GM23338 (cell line): Measurements from ENCODE around the gene GABARAP. TPM values are rescaled to one million over a fixed set of nuclear protein-coding genes. Genes with fewer than 3 reads are reported as not detected.

ENCODE experiments used
- ATAC-seq: fragments of 200-7000 bp; cut with Tn5 transposase; 3 replicates; pipeline ENCODE4 v1.9.1; 2020
- DNase-seq: peaks from one replicate; pipeline ENCODE4 v3.0.0-alpha.2; 2015; ENCODE audit warnings: low spot score
- H2AFZ ChIP-seq: fragments of 200-600 bp; sonication (generic); 2 replicates; pipeline ENCODE4 v1.8.0; 2016; ENCODE audit warnings: antibody characterized with exemption, mild to moderate bottlenecking, moderate library complexity
- H3F3A ChIP-seq: fragments of 200-600 bp; sonication (generic); replicated peaks from 2 replicates; pipeline ENCODE4 v1.8.0; 2017; ENCODE audit warnings: antibody characterized with exemption, mixed run types, low read depth
- H3K27ac ChIP-seq: fragments of 200-600 bp; sonication (generic); 2 replicates; pipeline ENCODE4 v1.6.1; 2016; ENCODE audit warnings: low read depth
- H3K27me3 ChIP-seq: fragments of 200-600 bp; sonication (generic); 2 replicates; pipeline ENCODE4 v1.8.0; 2016; ENCODE audit warnings: mild to moderate bottlenecking, mixed run types, moderate library complexity; ENCODE audit not compliant: insufficient read depth
- H3K36me3 ChIP-seq: fragments of 200-600 bp; sonication (generic); 2 replicates; pipeline ENCODE4 v1.8.0; 2016; ENCODE audit warnings: mild to moderate bottlenecking; ENCODE audit not compliant: insufficient read depth
- H3K4me1 ChIP-seq: fragments of 200-600 bp; sonication (generic); 2 replicates; pipeline ENCODE4 v1.8.0; 2016; ENCODE audit warnings: mild to moderate bottlenecking, moderate library complexity; ENCODE audit not compliant: insufficient read depth
- H3K4me2 ChIP-seq: fragments of 200-600 bp; sonication (generic); 2 replicates; pipeline ENCODE4 v1.7.1; 2017; ENCODE audit warnings: mixed run types
- H3K4me3 ChIP-seq: fragments of 200-600 bp; sonication (generic); 2 replicates; pipeline ENCODE4 v1.6.1; 2016; ENCODE audit warnings: mixed run types
- H3K79me2 ChIP-seq: fragments of 200-600 bp; sonication (generic); replicated peaks from 2 replicates; pipeline ENCODE4 v1.8.0; 2017; ENCODE audit warnings: mild to moderate bottlenecking; ENCODE audit not compliant: insufficient read depth
- H3K9me2 ChIP-seq: fragments of 200-600 bp; sonication (generic); 2 replicates; pipeline ENCODE4 v1.8.0; 2017; ENCODE audit not compliant: insufficient read depth
- H4K20me1 ChIP-seq: fragments of 200-600 bp; sonication (generic); replicated peaks from 2 replicates; pipeline ENCODE4 v1.8.0; 2017; ENCODE audit warnings: mild to moderate bottlenecking; ENCODE audit not compliant: insufficient read depth
- H3K27ac Mint-ChIP-seq: 2 replicates; pipeline ENCODE4 v1.8.0; 2020; ENCODE audit warnings: inconsistent platforms, mild to moderate bottlenecking, moderate library complexity, mixed read lengths
- H3K27me3 Mint-ChIP-seq: 3 replicates; pipeline ENCODE4 v1.8.0; 2022; ENCODE audit warnings: low read depth, mild to moderate bottlenecking, moderate library complexity, mixed read lengths, inconsistent platforms; ENCODE audit not compliant: insufficient read depth, poor library complexity
- H3K36me3 Mint-ChIP-seq: 3 replicates; pipeline ENCODE4 v1.8.0; 2021; ENCODE audit warnings: low read depth, mild to moderate bottlenecking, inconsistent platforms, moderate library complexity, mixed read lengths
- H3K4me1 Mint-ChIP-seq: 3 replicates; pipeline ENCODE4 v1.8.0; 2020; ENCODE audit warnings: mild to moderate bottlenecking, inconsistent platforms, mixed read lengths
- H3K4me3 Mint-ChIP-seq: 3 replicates; pipeline ENCODE4 v1.8.0; 2021; ENCODE audit warnings: moderate library complexity, mild to moderate bottlenecking, inconsistent platforms, mixed read lengths
- H3K9me3 Mint-ChIP-seq: 3 replicates; pipeline ENCODE4 v1.8.0; 2020; ENCODE audit warnings: moderate library complexity, mild to moderate bottlenecking, inconsistent platforms, mixed read lengths
- CREB1 ChIP-seq: fragments of 250-450 bp; sonication (Bioruptor Pico); IDR thresholded peaks from 2 replicates; pipeline ENCODE4 v1.5.0; 2020; ENCODE audit warnings: low read depth, mild to moderate bottlenecking, moderate library complexity
- ETS1 ChIP-seq: IDR thresholded peaks from 2 replicates; pipeline ENCODE4 v1.6.1; 2016; ENCODE audit warnings: antibody characterized with exemption
- JUNB ChIP-seq: IDR thresholded peaks from one replicate; pipeline ENCODE4 v1.6.1; 2016; ENCODE audit warnings: antibody characterized with exemption; ENCODE audit not compliant: unreplicated experiment
- POLR2AphosphoS5 ChIP-seq: IDR thresholded peaks from 2 replicates; pipeline ENCODE4 v1.6.1; 2016; ENCODE audit warnings: antibody characterized with exemption, low read depth
- STAT1 ChIP-seq: IDR thresholded peaks from one replicate; pipeline ENCODE4 v1.6.1; 2016; ENCODE audit warnings: antibody characterized with exemption; ENCODE audit not compliant: unreplicated experiment
- ZNF114 ChIP-seq: fragments of 250-450 bp; sonication (Bioruptor Pico); IDR thresholded peaks from 2 replicates; pipeline ENCODE4 v1.5.0; 2020; ENCODE audit warnings: mild to moderate bottlenecking, moderate library complexity
- ZNF462 ChIP-seq: fragments of 250-450 bp; sonication (Bioruptor Pico); IDR thresholded peaks from 2 replicates; pipeline ENCODE4 v1.5.0; 2020; ENCODE audit warnings: mild to moderate bottlenecking, moderate library complexity
- polyA plus RNA-seq: library from polyadenylated mRNA; unstranded; fragments of >200 nt; fragmentation: Nextera tagmentation; extraction: Ambion mirVana; gene quantifications from 2 replicates; pipeline ENCODE4 v1.2.1, GENCODE V29; 2016
- total RNA-seq: library from RNA; depleted of rRNA; stranded (reverse); fragments of >200 nt; shearing (Covaris generic); gene quantifications from 2 replicates; pipeline ENCODE4 v1.2.3, GENCODE V29; 2014

GABARAP gene
- total and polyA plus RNA-seq, 2 experiments from 2014 or later: 128 to 520 TPM

GRCh38 chr17:7240375-7240774 lies 1.9 kb downstream of the GABARAP start (continued):
- TF ChIP-seq POLR2AphosphoS5 (no peak), ZNF114 (no peak), ZNF462 (CRISPR knock-in tag) (no peak)

GRCh38 chr17:7239091-7240027 lies 2.9 kb downstream of the GABARAP start, which contains the start of gene PHF23:
Gene PHF23, minus strand, starts transcription at chr17:7239457. Its CDS starts 178 bp downstream, at chr17:7239279.
- peak; percentile 100 for DNase-seq
- H3K27me3 Mint-ChIP-seq: peaks cover 35% of the 10 kb centered on the region
- H3K9me3 Mint-ChIP-seq: peaks cover 2% of the 10 kb centered on the region
- Histone ChIP-seq H3K79me2 (peaks cover 44% of the 10 kb centered on the region), H3K27me3 (no peaks in the 10 kb centered on the region), H3K4me3 (peak within 1 kb of the TSS; percentile 99), H3F3A (peaks cover 43% of the 10 kb centered on the region), H3K4me2 (peak within 1 kb of the TSS; percentile 92), H4K20me1 (peaks cover 17% of the 10 kb centered on the region), H3K9me2 (no peaks in the 10 kb centered on the region), H2AFZ (no peak within 1 kb of the TSS), H3K27ac (peak within 1 kb of the TSS; percentile 93; the same call in 1 of the 2 replicates), H3K4me1 (peaks cover 19% of the 10 kb centered on the region), H3K36me3 (peaks cover 19% of the 10 kb centered on the region)
- TF ChIP-seq STAT1: no peak
- TF ChIP-seq JUNB: no peak
- TF ChIP-seq CREB1: peak; percentile 59
- TF ChIP-seq POLR2AphosphoS5: peak; percentile 44; the same call in 1 of the 2 replicates
- TF ChIP-seq ETS1: peak; percentile 99
- peaks cover 40% of the 10 kb centered on the region for H3K4me1 Mint-ChIP-seq
- peak; percentile 61 for ATAC-seq
- peak within 1 kb of the TSS; percentile 98 for H3K27ac Mint-ChIP-seq
- peak within 1 kb of the TSS; percentile 87 for H3K4me3 Mint-ChIP-seq
- peaks cover 59% of the 10 kb centered on the region for H3K36me3 Mint-ChIP-seq
